Mononuclear cell (primary cell): Measurements from ENCODE around the gene TJP3. TPM values are rescaled to one million over a fixed set of nuclear protein-coding genes. Genes with fewer than 3 reads are reported as not detected.
A peak's percentile ranks its signal among the peaks of the same experiment; 100 is the strongest.

Experiments used
- H3K27me3 ChIP-seq: 2 replicates; pipeline ENCODE4 v1.6.0; 2011; ENCODE audit warnings: low read length, control low read depth; ENCODE audit not compliant: insufficient read depth
- H3K4me1 ChIP-seq: 2 replicates; pipeline ENCODE4 v1.5.1; 2011; ENCODE audit warnings: mild to moderate bottlenecking, low read length, control low read depth; ENCODE audit not compliant: insufficient read depth
- H3K4me3 ChIP-seq: 2 replicates; pipeline ENCODE4 v1.5.1; 2011; ENCODE audit warnings: mild to moderate bottlenecking, low read length, moderate library complexity
- H3K9me3 ChIP-seq: 2 replicates; pipeline ENCODE4 v1.5.1; 2011; ENCODE audit warnings: low read depth, mild to moderate bottlenecking, control low read depth, low read length
- total RNA-seq: library from RNA; depleted of rRNA; stranded (reverse); fragments of >200 nt; gene quantifications from one replicate; pipeline ENCODE4 v1.2.3, GENCODE V29; 2012

Gene TJP3
- total RNA-seq, 1 donor: 5.7 TPM

DNA sequence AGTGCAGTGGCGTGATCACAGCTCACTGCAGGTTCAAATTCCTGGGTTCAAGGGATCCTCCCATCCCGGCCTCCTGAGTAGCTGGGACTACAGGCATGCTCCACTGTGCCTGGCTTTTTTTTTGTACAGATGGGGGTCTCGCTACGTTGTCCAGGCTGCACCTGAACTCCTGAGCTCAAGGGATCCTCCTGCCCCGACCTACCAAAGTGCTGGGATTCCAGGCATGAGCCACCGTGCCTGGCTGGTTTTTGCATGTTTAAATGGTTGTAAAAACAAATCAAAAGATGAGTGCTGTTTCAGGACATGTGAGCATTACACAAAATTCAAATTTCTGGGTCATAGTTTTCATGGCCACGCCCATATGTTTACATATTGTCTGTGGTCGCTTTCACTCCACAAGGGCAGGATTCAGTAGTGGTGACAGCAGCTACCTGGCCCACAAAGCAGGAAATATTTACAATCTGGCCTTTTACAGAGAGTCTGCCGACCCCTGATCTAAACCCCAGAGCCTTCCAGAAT, 72.7 kb downstream of the TJP3 start:
- Histone ChIP-seq H3K4me3 (no peak overlapping the region), H3K4me1 (peaks cover 5% of the 10 kb centered on the region), H3K27me3 (no peaks in the 10 kb centered on the region), H3K9me3 (peaks cover 4% of the 10 kb centered on the region)

GRCh38 chr19:3781603-3782002, 73.4 kb downstream of the TJP3 start:
- Histone ChIP-seq H3K4me3 (no peak overlapping the region), H3K27me3 (no peaks in the 10 kb centered on the region), H3K4me1 (peaks cover 5% of the 10 kb centered on the region), H3K9me3 (peaks cover 4% of the 10 kb centered on the region)

GRCh38 chr19:3782330-3782729, 74.1 kb downstream of the TJP3 start:
- Histone ChIP-seq H3K27me3 (no peaks in the 10 kb centered on the region), H3K4me1 (peaks cover 5% of the 10 kb centered on the region), H3K9me3 (peaks cover 4% of the 10 kb centered on the region)

DNA sequence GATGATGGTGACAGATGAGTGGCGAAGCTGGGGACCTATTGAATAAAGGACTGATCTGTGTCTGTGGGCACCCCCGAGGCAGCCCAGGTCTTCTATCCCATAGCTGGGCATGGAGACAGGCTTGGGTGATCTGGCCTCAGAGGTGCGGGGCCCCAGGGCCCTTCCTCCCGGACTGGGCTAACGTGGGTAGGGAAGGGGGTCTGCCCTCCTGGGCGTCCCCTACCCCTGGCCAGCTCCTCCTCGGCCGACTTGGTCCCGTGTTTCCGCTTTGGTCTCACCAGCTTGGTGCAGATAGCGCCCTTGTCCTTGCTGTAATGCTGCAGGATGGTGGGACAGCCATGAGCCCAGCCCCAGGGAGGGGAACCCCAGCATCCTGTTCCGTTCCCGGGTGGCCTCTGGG, 74.7 kb downstream of the TJP3 start:
- peaks cover 4% of the 10 kb centered on the region for H3K9me3 ChIP-seq
- H3K4me1 ChIP-seq: peaks cover 5% of the 10 kb centered on the region
- no peak overlapping the region for H3K4me3 ChIP-seq
- H3K27me3 ChIP-seq: no peaks in the 10 kb centered on the region

More at GRCh38 chr19:3782330-3782729, 74.1 kb downstream of the TJP3 start:
- no peak overlapping the region for H3K4me3 ChIP-seq

DNA sequence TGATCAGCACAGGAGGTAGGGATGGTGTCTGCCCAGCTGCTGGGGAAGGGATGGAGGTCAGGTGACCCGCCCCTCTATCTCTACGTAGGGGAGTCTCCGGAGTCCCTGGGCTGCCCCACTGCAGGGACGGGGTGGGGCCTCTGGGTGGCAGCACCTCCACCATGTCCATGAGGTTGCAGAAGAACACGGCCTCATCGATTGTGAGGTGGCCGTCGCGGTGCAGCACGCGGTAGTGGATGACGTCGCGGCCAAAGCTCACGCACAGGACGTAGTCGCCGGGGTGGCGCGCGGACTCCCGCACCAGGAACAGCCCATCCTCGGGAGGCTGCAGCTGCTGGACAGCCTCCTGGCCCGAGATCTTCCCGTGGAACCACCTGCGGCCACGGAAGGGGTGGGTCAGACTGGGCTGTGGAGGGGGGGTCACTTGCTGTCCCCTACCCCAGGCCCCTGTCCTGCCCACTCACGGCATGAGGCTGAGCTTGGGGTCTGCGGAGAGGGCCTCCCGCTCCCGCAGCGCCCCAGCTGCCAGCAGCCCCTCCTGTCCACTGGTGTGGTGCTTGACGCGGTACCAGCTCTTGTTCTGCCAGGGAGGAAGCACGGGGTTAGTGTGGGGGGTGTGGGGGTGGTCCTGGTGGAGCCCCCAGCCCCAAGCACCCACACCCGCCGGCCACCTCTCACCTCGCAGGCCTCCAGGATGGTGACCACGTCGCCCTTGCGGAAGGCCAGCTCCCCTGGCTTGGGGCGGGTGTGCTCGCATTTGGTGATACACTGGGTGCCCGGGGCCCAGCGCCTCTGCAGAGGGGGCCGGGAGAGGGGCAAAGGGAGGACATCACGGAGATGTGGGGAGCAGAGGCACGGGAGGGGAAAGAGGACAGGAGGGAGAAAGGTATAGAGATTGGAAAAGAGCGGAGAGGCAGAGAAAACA, 75.7 kb downstream of the TJP3 start:
- Histone ChIP-seq H3K4me3 (no peak overlapping the region), H3K4me1 (peaks cover 5% of the 10 kb centered on the region), H3K9me3 (peaks cover 4% of the 10 kb centered on the region), H3K27me3 (no peaks in the 10 kb centered on the region)

DNA sequence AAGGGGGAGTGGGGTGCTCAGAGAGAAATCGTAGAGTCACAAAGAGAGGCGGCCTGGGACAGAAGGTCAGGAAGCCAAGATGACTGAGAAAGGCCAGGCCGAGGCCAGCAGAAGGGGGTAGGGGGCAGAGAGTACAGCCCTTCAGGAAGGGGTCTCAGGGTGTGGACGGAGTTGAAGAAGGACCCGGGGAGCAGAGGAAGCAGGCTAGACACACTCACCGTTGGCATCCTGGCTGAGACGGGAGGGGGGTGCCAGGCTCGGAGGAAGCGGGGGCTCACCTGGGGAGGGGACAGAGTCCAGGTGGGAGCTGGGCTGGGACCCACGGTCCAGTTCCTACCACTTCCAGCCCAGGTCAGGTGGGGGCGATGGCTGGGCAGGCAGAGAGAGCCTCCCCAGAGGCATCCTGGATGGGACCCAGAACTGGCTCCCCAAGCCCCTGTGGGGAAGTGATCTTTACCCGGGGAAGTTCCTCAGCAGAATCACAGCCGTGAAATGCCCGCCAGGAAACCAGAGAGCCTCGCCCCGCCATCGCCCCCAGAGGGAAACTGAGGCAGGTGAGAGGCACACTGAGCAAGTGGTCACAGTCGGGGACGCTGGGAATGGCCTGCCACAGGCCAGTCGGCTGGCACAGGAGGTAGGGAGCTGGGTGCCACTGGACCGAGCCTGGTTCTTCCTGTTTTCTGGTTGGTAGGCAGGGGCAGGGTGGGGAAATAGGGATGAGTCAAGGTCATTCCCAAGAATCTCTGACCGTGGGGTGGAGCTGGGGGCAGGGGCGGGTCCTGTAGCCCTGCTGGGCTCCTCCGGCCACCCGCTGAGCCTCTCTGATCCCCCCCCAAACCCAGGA, 76.6 kb downstream of the TJP3 start:
- Histone ChIP-seq H3K4me3 (peak overlapping the region; percentile 38), H3K9me3 (peaks cover 4% of the 10 kb centered on the region), H3K27me3 (no peaks in the 10 kb centered on the region), H3K4me1 (peaks cover 5% of the 10 kb centered on the region)

GRCh38 chr19:3785451-3785937, 77.3 kb downstream of the TJP3 start:
- H3K4me1 ChIP-seq: peaks cover 6% of the 10 kb centered on the region
- peak overlapping the region; percentile 38 for H3K4me3 ChIP-seq
- peaks cover 4% of the 10 kb centered on the region for H3K9me3 ChIP-seq
- H3K27me3 ChIP-seq: no peaks in the 10 kb centered on the region

GRCh38 chr19:3785938-3786824, 78.0 kb downstream of the TJP3 start, which contains the start of gene MATK:
Gene MATK (minus strand): TSS chr19:3786381. CDS start chr19:3785135, 1,246 bp downstream.
- no peaks in the 10 kb centered on the region for H3K27me3 ChIP-seq
- peaks cover 8% of the 10 kb centered on the region for H3K4me1 ChIP-seq
- H3K9me3 ChIP-seq: peaks cover 4% of the 10 kb centered on the region
- peak within 1 kb of the TSS; percentile 38 for H3K4me3 ChIP-seq

DNA sequence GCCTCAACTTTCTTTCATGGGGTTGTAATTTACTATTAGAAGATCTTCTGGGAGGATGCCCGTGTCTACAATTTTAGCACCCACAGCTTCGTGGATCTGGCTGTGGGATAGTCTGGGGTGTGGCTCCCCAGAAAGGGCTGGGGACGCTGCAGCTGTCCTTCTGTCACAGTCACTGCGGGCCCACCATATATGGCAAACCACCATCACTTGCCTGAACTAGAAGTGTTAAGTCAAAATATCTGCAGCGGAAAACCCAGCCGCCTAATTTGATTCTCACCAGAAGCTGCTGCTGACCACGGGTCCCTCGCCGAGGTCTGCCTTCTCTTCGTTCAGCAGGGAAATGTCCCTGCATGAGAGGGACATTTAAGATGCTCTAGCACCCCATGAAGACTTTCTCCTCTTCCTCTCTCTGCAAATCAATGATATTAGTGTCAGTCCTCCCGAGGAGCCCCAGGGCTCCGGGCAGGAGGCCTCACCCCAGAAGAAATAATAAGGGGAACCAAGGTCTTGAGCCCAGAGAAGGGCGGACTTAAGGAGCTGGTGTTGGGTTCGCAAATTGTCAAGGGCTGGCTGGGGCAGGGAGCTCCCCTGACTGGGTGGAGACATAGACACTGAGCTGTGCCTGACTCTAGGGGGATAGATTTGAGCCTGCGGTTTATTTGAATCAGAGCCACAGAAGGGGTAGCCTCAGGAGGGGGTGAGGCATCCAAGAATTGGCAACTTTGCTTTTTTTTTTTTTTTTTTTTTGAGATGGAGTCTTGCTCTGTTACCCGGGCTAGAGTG, 81.0 kb downstream of the TJP3 start:
- Histone ChIP-seq H3K27me3 (no peaks in the 10 kb centered on the region), H3K9me3 (no peaks in the 10 kb centered on the region), H3K4me3 (no peak overlapping the region), H3K4me1 (peaks cover 8% of the 10 kb centered on the region)

- no peaks in the 10 kb centered on the region for H3K9me3 ChIP-seq
- no peak overlapping the region for H3K4me3 ChIP-seq
- peaks cover 3% of the 10 kb centered on the region for H3K4me1 ChIP-seq
- H3K27me3 ChIP-seq: no peaks in the 10 kb centered on the region
Measured at GRCh38 chr19:3790209-3790734, 82.1 kb downstream of the TJP3 start.

DNA sequence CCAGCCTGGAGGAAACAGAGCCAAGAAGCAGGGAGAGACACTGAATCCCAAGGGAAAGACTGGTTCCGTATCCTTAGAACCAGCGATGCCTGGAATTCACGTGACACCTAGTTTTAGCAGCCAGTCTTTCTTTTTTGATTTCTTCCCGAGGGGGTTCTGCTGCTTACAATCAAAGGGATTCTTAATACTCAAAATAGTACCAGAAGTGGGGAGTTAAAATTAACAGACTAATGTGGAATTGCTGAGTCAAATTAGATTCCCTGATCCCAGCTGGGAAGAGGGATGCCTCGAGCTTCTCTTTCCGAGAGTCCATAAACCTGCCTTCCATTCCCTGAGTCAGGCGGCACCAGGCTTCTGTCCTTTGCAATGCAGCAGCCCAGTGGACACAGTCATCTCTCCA, 82.8 kb downstream of the TJP3 start:
- no peaks in the 10 kb centered on the region for H3K27me3 ChIP-seq
- H3K4me3 ChIP-seq: no peak overlapping the region

DNA sequence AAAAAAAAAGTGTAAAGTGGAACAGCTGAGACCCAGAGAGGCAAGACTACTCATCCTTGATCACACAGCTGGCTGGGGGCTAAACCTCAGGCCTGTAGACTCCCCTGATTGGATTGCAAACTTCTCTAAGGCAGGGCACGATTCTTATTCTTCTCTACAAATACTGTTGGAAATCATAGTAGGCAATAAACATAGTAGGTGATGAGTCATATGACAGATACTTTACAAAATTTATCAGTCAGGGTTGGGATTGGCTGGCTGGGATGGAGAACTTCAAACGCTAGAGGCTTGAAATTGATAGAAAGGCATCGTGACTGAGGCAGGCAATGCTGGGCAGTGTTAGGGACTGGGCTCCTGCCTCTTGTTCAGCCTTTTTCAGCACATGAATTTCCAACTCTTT, 83.9 kb downstream of the TJP3 start:
- Histone ChIP-seq H3K4me1 (peaks cover 3% of the 10 kb centered on the region), H3K9me3 (no peaks in the 10 kb centered on the region), H3K27me3 (no peaks in the 10 kb centered on the region), H3K4me3 (no peak overlapping the region)

More for the DNA sequence above, 82.8 kb downstream of the TJP3 start:
- Histone ChIP-seq H3K4me1 (peaks cover 3% of the 10 kb centered on the region), H3K9me3 (no peaks in the 10 kb centered on the region)

DNA sequence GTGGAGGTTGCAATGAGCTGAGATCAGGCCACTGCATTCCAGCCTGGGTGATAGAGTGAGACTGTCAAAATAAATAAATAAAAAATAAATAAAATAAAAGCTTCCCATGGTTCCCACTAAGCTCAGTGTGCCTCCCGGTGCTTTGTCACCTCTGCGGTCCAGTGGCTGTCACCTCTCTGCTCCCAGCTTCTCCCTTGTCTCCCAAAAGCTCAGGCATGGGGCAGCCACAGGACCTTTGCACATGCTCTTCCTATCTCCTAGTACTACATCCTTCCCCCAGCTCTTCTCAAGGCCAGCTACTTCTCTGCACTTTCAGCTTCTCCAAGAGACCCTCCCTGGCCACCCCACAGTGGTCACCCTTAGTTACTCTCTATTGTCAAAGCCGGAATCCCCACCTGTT, 85.6 kb downstream of the TJP3 start:
- no peaks in the 10 kb centered on the region for H3K27me3 ChIP-seq
- H3K9me3 ChIP-seq: no peaks in the 10 kb centered on the region
- H3K4me3 ChIP-seq: no peak overlapping the region
- peaks cover 14% of the 10 kb centered on the region for H3K4me1 ChIP-seq
